Measurements from ENCODE around the gene NCAPG2. TPM values are rescaled to one million over a fixed set of nuclear protein-coding genes. Genes with fewer than 3 reads are reported as not detected.

Gene NCAPG2
- total and polyA plus RNA-seq, 2 of the 13 experiments (the other 11 are each of a cell fraction or from before 2014, with no cell fraction given), result 15.1 to 30.7 TPM

- no peak for TF ChIP-seq ZNF672 (CRISPR knock-in tag; IDR thresholded peaks at IDR 0.05)
- TF ChIP-seq MEF2D (CRISPR knock-in tag; IDR thresholded peaks at IDR 0.05), result no peak
- TF ChIP-seq, protein P1, sequence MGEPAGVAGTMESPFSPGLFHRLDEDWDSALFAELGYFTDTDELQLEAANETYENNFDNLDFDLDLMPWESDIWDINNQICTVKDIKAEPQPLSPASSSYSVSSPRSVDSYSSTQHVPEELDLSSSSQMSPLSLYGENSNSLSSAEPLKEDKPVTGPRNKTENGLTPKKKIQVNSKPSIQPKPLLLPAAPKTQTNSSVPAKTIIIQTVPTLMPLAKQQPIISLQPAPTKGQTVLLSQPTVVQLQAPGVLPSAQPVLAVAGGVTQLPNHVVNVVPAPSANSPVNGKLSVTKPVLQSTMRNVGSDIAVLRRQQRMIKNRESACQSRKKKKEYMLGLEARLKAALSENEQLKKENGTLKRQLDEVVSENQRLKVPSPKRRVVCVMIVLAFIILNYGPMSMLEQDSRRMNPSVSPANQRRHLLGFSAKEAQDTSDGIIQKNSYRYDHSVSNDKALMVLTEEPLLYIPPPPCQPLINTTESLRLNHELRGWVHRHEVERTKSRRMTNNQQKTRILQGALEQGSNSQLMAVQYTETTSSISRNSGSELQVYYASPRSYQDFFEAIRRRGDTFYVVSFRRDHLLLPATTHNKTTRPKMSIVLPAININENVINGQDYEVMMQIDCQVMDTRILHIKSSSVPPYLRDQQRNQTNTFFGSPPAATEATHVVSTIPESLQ (CRISPR knock-in tag; conservative IDR thresholded peaks at IDR 0.05), result no peak
Measured at GRCh38 chr7:158695056-158695455, 9.5 kb downstream of the NCAPG2 start (continued).

GRCh38 chr7:158694650-158695049, 10.0 kb downstream of the NCAPG2 start:
- Histone ChIP-seq H3K79me2 (ENCODE audit: insufficient read depth, low read length) (peaks cover 12% of the 10 kb centered on the region), H3K9ac (ENCODE audit: insufficient read depth, low read depth, low read length) (no peak overlapping the region), H4K20me1 (ENCODE audit: insufficient read depth, low read length) (no peaks in the 10 kb centered on the region), H2AFZ (ENCODE audit: low read length) (no peak overlapping the region), H3K4me3 (replicated peaks in 1 of 3; ENCODE audit: insufficient read depth in 1 of 3, low read depth in 2 of 3, low read length in 3 of 3) (no peak overlapping the region), H3K4me1 (ENCODE audit: insufficient read depth, low read length) (no peaks in the 10 kb centered on the region), H3K9me3 (ENCODE audit: low read length) (no peaks in the 10 kb centered on the region), H3K36me3 (replicated peaks in 1 of 2; ENCODE audit: control insufficient read depth in 1 of 2, insufficient read depth in 2 of 2, low read length in 2 of 2) (peaks cover 14 to 52% of the 10 kb centered on the region in 2 experiments), H3K27ac (ENCODE audit: extremely low read length, insufficient read depth, low read length) (no peak overlapping the region), H3K27me3 (ENCODE audit: control insufficient read depth in 1 of 2, insufficient read depth in 2 of 2, low read length in 2 of 2) (no peaks in the 10 kb centered on the region), H3K4me2 (ENCODE audit: low read depth, low read length) (no peak overlapping the region)
- no peak for DNase-seq (ENCODE audit: low spot score)
- in situ Hi-C loops (cut with HindIII; ENCODE audit: extremely low pct_ligation_motif_present, low pct_unique_long_range_greater_than_20kb), result loop anchor here (5.0 kb wide), 1 partner anchor 283 kb away; no protein-coding TSS in a partner anchor
- BruUV-seq (replicated peaks), result no TSS peak
- intact Hi-C loops (cut with micrococcal nuclease; ENCODE audit: unreplicated experiment), result no loop called here
- WGBS (ENCODE audit: low lambda C conversion rate), result 95% methylated on average over 6 of the region's 6 CpGs
- FAIRE-seq, result no peak
- ChIA-PET CTCF (ENCODE audit: low intra/inter-chr PET ratio, low total read pairs) (no interaction called here), POLR2A (no interaction called here)
- no peak for ATAC-seq
- TF ChIP-seq ZNF740 (CRISPR knock-in tag; IDR thresholded peaks at IDR 0.05) (no peak), SP5 (CRISPR knock-in tag; IDR thresholded peaks at IDR 0.05; ENCODE audit: borderline replicate concordance, low read depth) (no peak), ATM (IDR thresholded peaks at IDR 0.05; ENCODE audit: borderline replicate concordance) (no peak), NCOA1 (CRISPR knock-in tag; IDR thresholded peaks at IDR 0.05) (no peak), SAP130 (CRISPR knock-in tag; IDR thresholded peaks at IDR 0.05; ENCODE audit: low read depth) (no peak), ZNF331 (CRISPR knock-in tag; IDR thresholded peaks at IDR 0.05) (no peak), LCORL (IDR thresholded peaks at IDR 0.05) (no peak), LCORL (CRISPR knock-in tag; IDR thresholded peaks at IDR 0.05) (no peak), MYPOP (CRISPR knock-in tag; IDR thresholded peaks at IDR 0.05) (no peak), THAP11 (CRISPR knock-in tag; IDR thresholded peaks at IDR 0.05) (no peak), ZNF556 (CRISPR knock-in tag; IDR thresholded peaks at IDR 0.05; ENCODE audit: borderline replicate concordance) (no peak), ZSCAN21 (CRISPR knock-in tag; IDR thresholded peaks at IDR 0.05; ENCODE audit: borderline replicate concordance) (no peak), GPBP1L1 (CRISPR knock-in tag; IDR thresholded peaks at IDR 0.05) (no peak), ZBTB7B (CRISPR knock-in tag; IDR thresholded peaks at IDR 0.05) (no peak), THAP7 (CRISPR knock-in tag; IDR thresholded peaks at IDR 0.05) (no peak)
- TF ChIP-seq, protein P2, sequence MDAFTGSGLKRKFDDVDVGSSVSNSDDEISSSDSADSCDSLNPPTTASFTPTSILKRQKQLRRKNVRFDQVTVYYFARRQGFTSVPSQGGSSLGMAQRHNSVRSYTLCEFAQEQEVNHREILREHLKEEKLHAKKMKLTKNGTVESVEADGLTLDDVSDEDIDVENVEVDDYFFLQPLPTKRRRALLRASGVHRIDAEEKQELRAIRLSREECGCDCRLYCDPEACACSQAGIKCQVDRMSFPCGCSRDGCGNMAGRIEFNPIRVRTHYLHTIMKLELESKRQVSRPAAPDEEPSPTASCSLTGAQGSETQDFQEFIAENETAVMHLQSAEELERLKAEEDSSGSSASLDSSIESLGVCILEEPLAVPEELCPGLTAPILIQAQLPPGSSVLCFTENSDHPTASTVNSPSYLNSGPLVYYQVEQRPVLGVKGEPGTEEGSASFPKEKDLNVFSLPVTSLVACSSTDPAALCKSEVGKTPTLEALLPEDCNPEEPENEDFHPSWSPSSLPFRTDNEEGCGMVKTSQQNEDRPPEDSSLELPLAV (CRISPR knock-in tag; conservative IDR thresholded peaks at IDR 0.05; ENCODE audit: low read depth), result no peak

All from HepG2 (cell line).